PC-9 (cell line): ENCODE results near the gene IFT122. TPM values are rescaled to one million over a fixed set of nuclear protein-coding genes. Genes with fewer than 3 reads are reported as not detected.
A peak's percentile ranks its signal among the peaks of the same experiment; 100 is the strongest.

Experiments
- BruUV-seq: library from RNA; stranded (reverse); fragments of 400-500 nt; replicated peaks from 2 replicates; lab custom pipeline; 2021; lab: Mats Ljungman, UMichigan
- CTCF ChIA-PET: fragments of 300-600 bp; sonication (Branson Sonifier 250); formaldehyde crosslinking; loops from one replicate; lab custom pipeline; 2022; ENCODE audit warnings: antibody characterized with exemption; lab: Charles Lee
- POLR2A ChIA-PET: fragments of 300-600 bp; sonication (Branson Sonifier 250); formaldehyde crosslinking; loops from one replicate; lab custom pipeline; 2022; ENCODE audit warnings: antibody characterized with exemption; ENCODE audit not compliant: unreplicated experiment; lab: Charles Lee
- DNase-seq, 2 experiments: peaks; one replicate each; pipeline versions ENCODE4 v3.0.0 to v3.0.0-alpha.2; 2015 to 2022; ENCODE audit warnings: mixed read lengths in 1 of 2
- H2AFZ ChIP-seq: fragments of 200-600 bp; sonication (generic); 2 replicates; pipeline ENCODE4 v1.8.1; 2017; ENCODE audit warnings: antibody characterized with exemption
- H3F3A ChIP-seq: fragments of 200-600 bp; sonication (generic); 2 replicates; pipeline ENCODE4 v1.8.1; 2017; ENCODE audit warnings: antibody characterized with exemption, mild to moderate bottlenecking, low read depth; ENCODE audit not compliant: insufficient read depth
- H3K27ac ChIP-seq: fragments of 200-600 bp; sonication (generic); 2 replicates; pipeline ENCODE4 v1.6.1; 2016; ENCODE audit warnings: mixed run types
- H3K27me3 ChIP-seq: fragments of 200-600 bp; sonication (generic); 2 replicates; pipeline ENCODE4 v1.6.1; 2016; ENCODE audit warnings: low read depth, mixed run types; ENCODE audit not compliant: insufficient read depth
- H3K36me3 ChIP-seq: fragments of 200-600 bp; sonication (generic); 2 replicates; pipeline ENCODE4 v1.6.1; 2016; ENCODE audit warnings: low read depth, mixed run types
- H3K4me1 ChIP-seq: fragments of 200-600 bp; sonication (generic); replicated peaks from 2 replicates; pipeline ENCODE4 v1.6.1; 2016; ENCODE audit warnings: mixed run types; ENCODE audit not compliant: insufficient read depth
- H3K4me2 ChIP-seq: fragments of 200-600 bp; sonication (generic); 2 replicates; pipeline ENCODE4 v1.6.1; 2017; ENCODE audit warnings: mixed run types
- H3K4me3 ChIP-seq: fragments of 200-600 bp; sonication (generic); 2 replicates; pipeline ENCODE4 v1.6.1; 2016; ENCODE audit warnings: mixed run types
- H3K79me2 ChIP-seq: fragments of 200-600 bp; sonication (generic); 2 replicates; pipeline ENCODE4 v1.6.1; 2017; ENCODE audit warnings: low read depth, mixed run types
- H3K9me2 ChIP-seq: fragments of 200-600 bp; sonication (generic); 2 replicates; pipeline ENCODE4 v1.8.1; 2017; ENCODE audit warnings: mild to moderate bottlenecking; ENCODE audit not compliant: insufficient read depth
- H3K9me3 ChIP-seq: fragments of 200-600 bp; sonication (generic); 2 replicates; pipeline ENCODE4 v1.8.1; 2016; ENCODE audit warnings: low read depth; ENCODE audit not compliant: insufficient read depth
- H4K20me1 ChIP-seq: fragments of 200-600 bp; sonication (generic); 2 replicates; pipeline ENCODE4 v1.8.1; 2017; ENCODE audit not compliant: insufficient read depth
- EZH2 ChIP-seq: fragments of 200-600 bp; sonication (generic); IDR thresholded peaks from 2 replicates; pipeline ENCODE4 v1.8.0; 2017; ENCODE audit warnings: antibody characterized with exemption, low read depth
- intact Hi-C: fragments of 100-400 bp; cut with micrococcal nuclease; formaldehyde crosslinking; loops from one replicate; pipeline ENCODE4 v1.10.0; 2022; ENCODE audit not compliant: unreplicated experiment
- total RNA-seq: library from RNA; stranded (reverse); gene quantifications from 2 replicates; pipeline ENCODE4 v1.2.3, GENCODE V29; 2021
- TF ChIP-seq, protein P1 (sequence below): fragments of 200-600 bp; sonication (generic); conservative IDR thresholded peaks from 2 replicates; pipeline ENCODE4 v1.6.1; 2017; ENCODE audit warnings: mixed run types, antibody characterized with exemption, mild to moderate bottlenecking, moderate library complexity

IFT122 gene
- total RNA-seq, 1 experiment from 2014 or later = 55.6 TPM

- H3K79me2 ChIP-seq = no peaks in the 10 kb centered on the region
- peak overlapping the region; percentile 93 for H3K27ac ChIP-seq
- H3K9me3 ChIP-seq = no peaks in the 10 kb centered on the region
- no TSS peak for BruUV-seq
- intact Hi-C loops = loop anchor here (1.0 to 5.0 kb wide), 4 partner anchors 25 to 621 kb away; partner anchors contain the start of gene IFT122
- ChIA-PET POLR2A (interaction anchor here (0.5 to 0.6 kb wide), 5 partner anchors 46 to 422 kb away, joined by 3 to 35 read pairs (median 4); partner anchors contain the start of gene MBD4), CTCF (interaction anchor here (1.0 to 1.4 kb wide), 4 partner anchors 86 to 142 kb away, joined by 3 to 7 read pairs (median 5); no protein-coding TSS in a partner anchor)
- peak; percentile 95 to 98 for DNase-seq
- peaks cover 30% of the 10 kb centered on the region for H3F3A ChIP-seq
- peak overlapping the region; percentile 46; the same call in 1 of the 2 replicates for H3K4me3 ChIP-seq
- H3K4me1 ChIP-seq = peaks cover 47% of the 10 kb centered on the region
- no peaks in the 10 kb centered on the region for H3K9me2 ChIP-seq
- 0 out of 2 replicates have a peak overlapping the region, but pooled peaks have one; percentile 3 for H2AFZ ChIP-seq
- no peaks in the 10 kb centered on the region for H4K20me1 ChIP-seq
- H3K36me3 ChIP-seq = no peaks in the 10 kb centered on the region
- no peaks in the 10 kb centered on the region for H3K27me3 ChIP-seq
- peak overlapping the region; percentile 88 for H3K4me2 ChIP-seq
- TF ChIP-seq, protein P1, sequence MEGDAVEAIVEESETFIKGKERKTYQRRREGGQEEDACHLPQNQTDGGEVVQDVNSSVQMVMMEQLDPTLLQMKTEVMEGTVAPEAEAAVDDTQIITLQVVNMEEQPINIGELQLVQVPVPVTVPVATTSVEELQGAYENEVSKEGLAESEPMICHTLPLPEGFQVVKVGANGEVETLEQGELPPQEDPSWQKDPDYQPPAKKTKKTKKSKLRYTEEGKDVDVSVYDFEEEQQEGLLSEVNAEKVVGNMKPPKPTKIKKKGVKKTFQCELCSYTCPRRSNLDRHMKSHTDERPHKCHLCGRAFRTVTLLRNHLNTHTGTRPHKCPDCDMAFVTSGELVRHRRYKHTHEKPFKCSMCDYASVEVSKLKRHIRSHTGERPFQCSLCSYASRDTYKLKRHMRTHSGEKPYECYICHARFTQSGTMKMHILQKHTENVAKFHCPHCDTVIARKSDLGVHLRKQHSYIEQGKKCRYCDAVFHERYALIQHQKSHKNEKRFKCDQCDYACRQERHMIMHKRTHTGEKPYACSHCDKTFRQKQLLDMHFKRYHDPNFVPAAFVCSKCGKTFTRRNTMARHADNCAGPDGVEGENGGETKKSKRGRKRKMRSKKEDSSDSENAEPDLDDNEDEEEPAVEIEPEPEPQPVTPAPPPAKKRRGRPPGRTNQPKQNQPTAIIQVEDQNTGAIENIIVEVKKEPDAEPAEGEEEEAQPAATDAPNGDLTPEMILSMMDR = no peak
- no peak for TF ChIP-seq EZH2
Measured at GRCh38 chr3:129485721-129486663, 46.0 kb downstream of the IFT122 start.

DNA sequence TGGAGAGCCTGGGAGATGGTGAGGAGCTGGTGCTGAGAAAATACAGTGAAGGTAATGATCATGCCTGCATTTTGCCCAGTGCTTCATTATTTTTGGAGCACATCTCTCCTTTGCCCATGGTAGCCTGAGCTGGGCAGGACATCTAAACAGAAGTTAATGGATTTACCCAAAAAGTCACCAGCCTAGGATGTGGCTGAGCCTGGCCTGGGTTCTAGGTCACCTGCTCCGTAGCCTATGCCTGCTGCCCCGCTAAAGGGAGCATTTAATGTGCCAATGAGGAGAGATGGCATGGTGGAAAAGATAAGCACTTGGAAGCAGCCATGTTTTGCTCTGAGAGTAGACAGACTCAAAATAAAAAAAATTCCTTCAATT lies 46.6 kb downstream of the IFT122 start:
- intact Hi-C loops = loop anchor here (5.0 kb wide), 1 partner anchor 621 kb away; no protein-coding TSS in a partner anchor
- H2AFZ ChIP-seq = no peak overlapping the region
- POLR2A ChIA-PET = interaction anchor here (0.6 to 0.7 kb wide), 4 partner anchors 47 to 371 kb away, joined by 3 to 12 read pairs (median 4); partner anchors contain the start of gene MBD4

More for the DNA sequence above, 46.6 kb downstream of the IFT122 start:
- Histone ChIP-seq H3K4me2 (peak overlapping the region; percentile 88), H3K9me2 (no peaks in the 10 kb centered on the region), H4K20me1 (no peaks in the 10 kb centered on the region), H3K27me3 (no peaks in the 10 kb centered on the region), H3K79me2 (no peaks in the 10 kb centered on the region), H3K27ac (peak overlapping the region; percentile 93), H3F3A (peaks cover 30% of the 10 kb centered on the region), H3K4me3 (peak overlapping the region; percentile 46; the same call in 1 of the 2 replicates), H3K9me3 (no peaks in the 10 kb centered on the region), H3K4me1 (peaks cover 48% of the 10 kb centered on the region), H3K36me3 (no peaks in the 10 kb centered on the region)
- BruUV-seq = no TSS peak
- no peak for DNase-seq
- CTCF ChIA-PET = interaction anchor here (1.0 to 1.4 kb wide), 4 partner anchors 87 to 141 kb away, joined by 3 to 7 read pairs (median 5); no protein-coding TSS in a partner anchor
- no peak for TF ChIP-seq EZH2
- TF ChIP-seq, protein P1 = no peak
